ENCODE data around the gene EGFR.

GRCh38 chr7:55031075-55031474 is 12.3 kb downstream of the EGFR start:
- TF ChIP-seq POLR2A (IDR thresholded peaks at IDR 0.05) (no peak), POLR2AphosphoS5 (IDR thresholded peaks at IDR 0.05) (no peak)
- TF ChIP-seq, protein P1, sequence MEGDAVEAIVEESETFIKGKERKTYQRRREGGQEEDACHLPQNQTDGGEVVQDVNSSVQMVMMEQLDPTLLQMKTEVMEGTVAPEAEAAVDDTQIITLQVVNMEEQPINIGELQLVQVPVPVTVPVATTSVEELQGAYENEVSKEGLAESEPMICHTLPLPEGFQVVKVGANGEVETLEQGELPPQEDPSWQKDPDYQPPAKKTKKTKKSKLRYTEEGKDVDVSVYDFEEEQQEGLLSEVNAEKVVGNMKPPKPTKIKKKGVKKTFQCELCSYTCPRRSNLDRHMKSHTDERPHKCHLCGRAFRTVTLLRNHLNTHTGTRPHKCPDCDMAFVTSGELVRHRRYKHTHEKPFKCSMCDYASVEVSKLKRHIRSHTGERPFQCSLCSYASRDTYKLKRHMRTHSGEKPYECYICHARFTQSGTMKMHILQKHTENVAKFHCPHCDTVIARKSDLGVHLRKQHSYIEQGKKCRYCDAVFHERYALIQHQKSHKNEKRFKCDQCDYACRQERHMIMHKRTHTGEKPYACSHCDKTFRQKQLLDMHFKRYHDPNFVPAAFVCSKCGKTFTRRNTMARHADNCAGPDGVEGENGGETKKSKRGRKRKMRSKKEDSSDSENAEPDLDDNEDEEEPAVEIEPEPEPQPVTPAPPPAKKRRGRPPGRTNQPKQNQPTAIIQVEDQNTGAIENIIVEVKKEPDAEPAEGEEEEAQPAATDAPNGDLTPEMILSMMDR (IDR thresholded peaks at IDR 0.05), result no peak

All from sigmoid colon (tissue), 4 donors.